HG02623 (cell line): ENCODE measurements around the gene CST6.

ENCODE experiments used
- ATAC-seq: cut with Tn5 transposase; IDR thresholded peaks from one replicate; pipeline ENCODE4 v1.9.1; 2021; ENCODE audit warnings: moderate library complexity; ENCODE audit not compliant: unreplicated experiment

CST6 gene

GRCh38 chr11:66011785-66012303 lies at the start of gene CST6:
Gene CST6 (plus strand): TSS chr11:66012008. CDS start chr11:66012045, 37 bp downstream.
- no peak for ATAC-seq

GRCh38 chr11:65962141-65962564 lies 49.7 kb upstream of the CST6 start:
- ATAC-seq, result no peak

- no peak for ATAC-seq
These were observed 46.9 kb upstream of the CST6 start for GRCh38 chr11:65964906-65965305.

GRCh38 chr11:65965986-65966762 lies 45.6 kb upstream of the CST6 start:
- ATAC-seq, result no peak

GRCh38 chr11:65967329-65967934 lies 44.4 kb upstream of the CST6 start:
- ATAC-seq, result no peak

GRCh38 chr11:65968600-65969482 lies 43.0 kb upstream of the CST6 start:
- ATAC-seq, result no peak

- no peak for ATAC-seq
These were observed 39.7 kb upstream of the CST6 start for GRCh38 chr11:65972116-65972515.

GRCh38 chr11:65973439-65974110 lies 38.2 kb upstream of the CST6 start:
- no peak for ATAC-seq

GRCh38 chr11:65975771-65976170 lies 36.0 kb upstream of the CST6 start:
- no peak for ATAC-seq

GRCh38 chr11:65976216-65977176 lies 35.3 kb upstream of the CST6 start:
- ATAC-seq, result no peak

- no peak for ATAC-seq
These were observed 34.0 kb upstream of the CST6 start for GRCh38 chr11:65977621-65978390.

- no peak for ATAC-seq
These were observed 33.2 kb upstream of the CST6 start for GRCh38 chr11:65978391-65979238.

- no peak for ATAC-seq
These were observed 32.5 kb upstream of the CST6 start for GRCh38 chr11:65979261-65979759.

- no peak for ATAC-seq
These were observed 30.6 kb upstream of the CST6 start for GRCh38 chr11:65981101-65981740.

GRCh38 chr11:65981972-65982823 lies 29.6 kb upstream of the CST6 start:
- ATAC-seq, result no peak

GRCh38 chr11:65982824-65983588 lies 28.8 kb upstream of the CST6 start:
- no peak for ATAC-seq
